Measurements from ENCODE around the gene LAMC1.
A peak's percentile ranks its signal among the peaks of the same experiment; 100 is the strongest.

LAMC1 gene

GRCh38 chr1:182996816-182997215, 26.4 kb upstream of the LAMC1 start:
- H2AFZ ChIP-seq (ENCODE audit: low read length, unreplicated experiment), result no peak overlapping the region
- H3K4me3 ChIP-seq (ENCODE audit: low read depth, low read length), result no peak overlapping the region
- no peak overlapping the region for H3K27ac ChIP-seq (ENCODE audit: low read depth, low read length)
- H3K79me2 ChIP-seq (ENCODE audit: control insufficient read depth, insufficient read depth, low read length, unreplicated experiment), result no peaks in the 10 kb centered on the region
- peaks cover under 1% of the 10 kb centered on the region for H3K4me1 ChIP-seq (ENCODE audit: control insufficient read depth, insufficient read depth, low read length, unreplicated experiment)
- H3K27me3 ChIP-seq (ENCODE audit: insufficient read depth, low read length), result no peaks in the 10 kb centered on the region
- H3K36me3 ChIP-seq (ENCODE audit: insufficient read depth, low read length), result no peaks in the 10 kb centered on the region

- Histone ChIP-seq H3K4me1 (ENCODE audit: control insufficient read depth, insufficient read depth, low read length, unreplicated experiment) (peaks cover 11% of the 10 kb centered on the region), H3K4me3 (ENCODE audit: low read depth, low read length) (no peak overlapping the region), H3K79me2 (ENCODE audit: control insufficient read depth, insufficient read depth, low read length, unreplicated experiment) (no peaks in the 10 kb centered on the region), H3K36me3 (ENCODE audit: insufficient read depth, low read length) (no peaks in the 10 kb centered on the region), H2AFZ (ENCODE audit: low read length, unreplicated experiment) (no peak overlapping the region), H3K27ac (ENCODE audit: low read depth, low read length) (no peak overlapping the region), H3K27me3 (ENCODE audit: insufficient read depth, low read length) (no peaks in the 10 kb centered on the region)
These were observed 24.7 kb upstream of the LAMC1 start for GRCh38 chr1:182998482-182998881.

GRCh38 chr1:183000167-183000962, 22.9 kb upstream of the LAMC1 start:
- Histone ChIP-seq H3K27me3 (ENCODE audit: insufficient read depth, low read length) (no peaks in the 10 kb centered on the region), H3K79me2 (ENCODE audit: control insufficient read depth, insufficient read depth, low read length, unreplicated experiment) (no peaks in the 10 kb centered on the region), H3K27ac (ENCODE audit: low read depth, low read length) (no peak overlapping the region)

GRCh38 chr1:183002267-183002666, 21.0 kb upstream of the LAMC1 start:
- H3K79me2 ChIP-seq (ENCODE audit: control insufficient read depth, insufficient read depth, low read length, unreplicated experiment), result no peaks in the 10 kb centered on the region
- H3K27me3 ChIP-seq (ENCODE audit: insufficient read depth, low read length), result no peaks in the 10 kb centered on the region
- peak overlapping the region; percentile 42 for H2AFZ ChIP-seq (ENCODE audit: low read length, unreplicated experiment)
- H3K4me3 ChIP-seq (ENCODE audit: low read depth, low read length), result peak overlapping the region; percentile 30; the same call in 1 of the 2 replicates
- no peaks in the 10 kb centered on the region for H3K36me3 ChIP-seq (ENCODE audit: insufficient read depth, low read length)
- H3K27ac ChIP-seq (ENCODE audit: low read depth, low read length), result no peak overlapping the region
- peaks cover 15% of the 10 kb centered on the region for H3K4me1 ChIP-seq (ENCODE audit: control insufficient read depth, insufficient read depth, low read length, unreplicated experiment)

More at GRCh38 chr1:183000167-183000962, 22.9 kb upstream of the LAMC1 start:
- H2AFZ ChIP-seq (ENCODE audit: low read length, unreplicated experiment), result no peak overlapping the region
- H3K36me3 ChIP-seq (ENCODE audit: insufficient read depth, low read length), result no peaks in the 10 kb centered on the region
- no peak overlapping the region for H3K4me3 ChIP-seq (ENCODE audit: low read depth, low read length)
- H3K4me1 ChIP-seq (ENCODE audit: control insufficient read depth, insufficient read depth, low read length, unreplicated experiment), result peaks cover 15% of the 10 kb centered on the region

GRCh38 chr1:183002797-183003196, 20.4 kb upstream of the LAMC1 start:
- Histone ChIP-seq H3K27me3 (ENCODE audit: insufficient read depth, low read length) (no peaks in the 10 kb centered on the region), H3K4me3 (ENCODE audit: low read depth, low read length) (peak overlapping the region; percentile 7), H3K36me3 (ENCODE audit: insufficient read depth, low read length) (no peaks in the 10 kb centered on the region), H3K4me1 (ENCODE audit: control insufficient read depth, insufficient read depth, low read length, unreplicated experiment) (peaks cover 15% of the 10 kb centered on the region), H3K79me2 (ENCODE audit: control insufficient read depth, insufficient read depth, low read length, unreplicated experiment) (no peaks in the 10 kb centered on the region), H2AFZ (ENCODE audit: low read length, unreplicated experiment) (no peak overlapping the region), H3K27ac (ENCODE audit: low read depth, low read length) (peak overlapping the region; percentile 45)

GRCh38 chr1:183003203-183003602, 20.0 kb upstream of the LAMC1 start:
- H3K36me3 ChIP-seq (ENCODE audit: insufficient read depth, low read length), result no peaks in the 10 kb centered on the region
- H2AFZ ChIP-seq (ENCODE audit: low read length, unreplicated experiment), result peak overlapping the region; percentile 32
- H3K4me3 ChIP-seq (ENCODE audit: low read depth, low read length), result peak overlapping the region; percentile 7
- no peaks in the 10 kb centered on the region for H3K27me3 ChIP-seq (ENCODE audit: insufficient read depth, low read length)
- no peaks in the 10 kb centered on the region for H3K79me2 ChIP-seq (ENCODE audit: control insufficient read depth, insufficient read depth, low read length, unreplicated experiment)
- H3K4me1 ChIP-seq (ENCODE audit: control insufficient read depth, insufficient read depth, low read length, unreplicated experiment), result peaks cover 15% of the 10 kb centered on the region
- H3K27ac ChIP-seq (ENCODE audit: low read depth, low read length), result peak overlapping the region; percentile 45

GRCh38 chr1:183004141-183004540, 19.1 kb upstream of the LAMC1 start:
- Histone ChIP-seq H3K79me2 (ENCODE audit: control insufficient read depth, insufficient read depth, low read length, unreplicated experiment) (no peaks in the 10 kb centered on the region), H3K27me3 (ENCODE audit: insufficient read depth, low read length) (no peaks in the 10 kb centered on the region), H2AFZ (ENCODE audit: low read length, unreplicated experiment) (no peak overlapping the region), H3K36me3 (ENCODE audit: insufficient read depth, low read length) (no peaks in the 10 kb centered on the region), H3K4me3 (ENCODE audit: low read depth, low read length) (no peak overlapping the region), H3K4me1 (ENCODE audit: control insufficient read depth, insufficient read depth, low read length, unreplicated experiment) (peaks cover 15% of the 10 kb centered on the region), H3K27ac (ENCODE audit: low read depth, low read length) (no peak overlapping the region)

- no peak overlapping the region for H2AFZ ChIP-seq (ENCODE audit: low read length, unreplicated experiment)
These were observed 11.4 kb upstream of the LAMC1 start for GRCh38 chr1:183011859-183012258.

GRCh38 chr1:183012301-183012994, 10.8 kb upstream of the LAMC1 start:
- Histone ChIP-seq H2AFZ (ENCODE audit: low read length, unreplicated experiment) (no peak overlapping the region), H3K4me1 (ENCODE audit: control insufficient read depth, insufficient read depth, low read length, unreplicated experiment) (no peaks in the 10 kb centered on the region), H3K36me3 (ENCODE audit: insufficient read depth, low read length) (no peaks in the 10 kb centered on the region), H3K27ac (ENCODE audit: low read depth, low read length) (no peak overlapping the region), H3K27me3 (ENCODE audit: insufficient read depth, low read length) (no peaks in the 10 kb centered on the region), H3K4me3 (ENCODE audit: low read depth, low read length) (no peak overlapping the region), H3K79me2 (ENCODE audit: control insufficient read depth, insufficient read depth, low read length, unreplicated experiment) (no peaks in the 10 kb centered on the region)

More at GRCh38 chr1:183011859-183012258, 11.4 kb upstream of the LAMC1 start:
- Histone ChIP-seq H3K27me3 (ENCODE audit: insufficient read depth, low read length) (no peaks in the 10 kb centered on the region), H3K36me3 (ENCODE audit: insufficient read depth, low read length) (no peaks in the 10 kb centered on the region), H3K4me1 (ENCODE audit: control insufficient read depth, insufficient read depth, low read length, unreplicated experiment) (no peaks in the 10 kb centered on the region), H3K27ac (ENCODE audit: low read depth, low read length) (no peak overlapping the region), H3K4me3 (ENCODE audit: low read depth, low read length) (no peak overlapping the region), H3K79me2 (ENCODE audit: control insufficient read depth, insufficient read depth, low read length, unreplicated experiment) (no peaks in the 10 kb centered on the region)

GRCh38 chr1:183019139-183019740, 4.0 kb upstream of the LAMC1 start:
- Histone ChIP-seq H2AFZ (ENCODE audit: low read length, unreplicated experiment) (no peak overlapping the region), H3K36me3 (ENCODE audit: insufficient read depth, low read length) (no peaks in the 10 kb centered on the region), H3K27me3 (ENCODE audit: insufficient read depth, low read length) (no peaks in the 10 kb centered on the region), H3K4me3 (ENCODE audit: low read depth, low read length) (no peak overlapping the region), H3K27ac (ENCODE audit: low read depth, low read length) (no peak overlapping the region), H3K4me1 (ENCODE audit: control insufficient read depth, insufficient read depth, low read length, unreplicated experiment) (peaks cover 10% of the 10 kb centered on the region), H3K79me2 (ENCODE audit: control insufficient read depth, insufficient read depth, low read length, unreplicated experiment) (peaks cover 9% of the 10 kb centered on the region)

Data from ACC112 (cell line).